OCI-LY3 (cell line): ENCODE data around the gene CUX1.

Experiments
- H2AFZ ChIP-seq: fragments of 200-600, 300-600 bp; shearing (Covaris generic); 2 replicates; pipeline ENCODE4 v1.6.0; 2014; ENCODE audit warnings: antibody characterized with exemption, low read depth, low read length
- H3K27ac ChIP-seq: fragments of 200-600, 300-600 bp; sonication (generic); 2 replicates; pipeline ENCODE4 v1.5.1; 2014; ENCODE audit warnings: mild to moderate bottlenecking, low read length, moderate library complexity, mixed read lengths
- H3K27me3 ChIP-seq: fragments of 200-600, 300-600 bp; sonication (generic); 2 replicates; pipeline ENCODE4 v1.6.1; 2014; ENCODE audit warnings: low read depth, low read length, mixed read lengths
- H3K36me3 ChIP-seq: fragments of 200-600, 300-600 bp; sonication (generic); replicated peaks from 2 replicates; pipeline ENCODE3; 2014; ENCODE audit warnings: low read depth, low read length, mixed read lengths
- H3K4me1 ChIP-seq: fragments of 300-600, 200-600 bp; sonication (generic); 2 replicates; pipeline ENCODE4 v1.6.1; 2014; ENCODE audit warnings: low read length, mixed read lengths
- H3K4me2 ChIP-seq: fragments of 200-600, 300-600 bp; sonication (generic); 2 replicates; pipeline ENCODE4 v1.6.1; 2014; ENCODE audit warnings: low read length, mixed read lengths
- H3K4me3 ChIP-seq: fragments of 300-600, 200-600 bp; sonication (generic); 2 replicates; pipeline ENCODE4 v1.5.1; 2014; ENCODE audit warnings: antibody characterized with exemption, mild to moderate bottlenecking, low read length, moderate library complexity
- H3K79me2 ChIP-seq: fragments of 300-600, 200-600 bp; shearing (Covaris generic); 2 replicates; pipeline ENCODE4 v1.6.1; 2014; ENCODE audit warnings: mild to moderate bottlenecking, low read length, mixed read lengths
- H3K9ac ChIP-seq: fragments of 300-600, 200-600 bp; shearing (Covaris generic); 2 replicates; pipeline ENCODE4 v1.6.0; 2014; ENCODE audit warnings: mild to moderate bottlenecking, low read length, moderate library complexity
- H3K9me3 ChIP-seq: fragments of 200-600, 300-600 bp; shearing (Covaris generic); 2 replicates; pipeline ENCODE4 v1.6.1; 2014; ENCODE audit warnings: low read length, mixed read lengths; ENCODE audit not compliant: insufficient read depth
- H4K20me1 ChIP-seq: fragments of 200-600, 300-600 bp; sonication (generic); 2 replicates; pipeline ENCODE4 v1.6.1; 2016; ENCODE audit warnings: low read length, mixed read lengths; ENCODE audit not compliant: insufficient read depth
- EZH2phosphoT487 ChIP-seq: fragments of 200-600 bp; shearing (Covaris generic); IDR thresholded peaks from 2 replicates; pipeline ENCODE4 v1.6.1; 2018; ENCODE audit warnings: antibody characterized with exemption, mixed run types, low read depth
- TF ChIP-seq, protein P1 (sequence below): fragments of 200-600, 300-600 bp; sonication (generic); IDR thresholded peaks from 2 replicates; pipeline ENCODE4 v1.5.1; 2014; ENCODE audit warnings: antibody characterized with exemption, low read length, low read depth

CUX1 gene

GRCh38 chr7:102169651-102170392 is 352.4 kb downstream of the CUX1 start:
- H3K9me3 ChIP-seq, result no peaks in the 10 kb centered on the region
- no peak overlapping the region for H3K9ac ChIP-seq
- H3K27ac ChIP-seq, result no peak overlapping the region
- no peak overlapping the region for H3K4me3 ChIP-seq
- H3K36me3 ChIP-seq, result peaks cover 5% of the 10 kb centered on the region
- H3K27me3 ChIP-seq, result no peaks in the 10 kb centered on the region
- no peaks in the 10 kb centered on the region for H4K20me1 ChIP-seq
- TF ChIP-seq, protein P1, sequence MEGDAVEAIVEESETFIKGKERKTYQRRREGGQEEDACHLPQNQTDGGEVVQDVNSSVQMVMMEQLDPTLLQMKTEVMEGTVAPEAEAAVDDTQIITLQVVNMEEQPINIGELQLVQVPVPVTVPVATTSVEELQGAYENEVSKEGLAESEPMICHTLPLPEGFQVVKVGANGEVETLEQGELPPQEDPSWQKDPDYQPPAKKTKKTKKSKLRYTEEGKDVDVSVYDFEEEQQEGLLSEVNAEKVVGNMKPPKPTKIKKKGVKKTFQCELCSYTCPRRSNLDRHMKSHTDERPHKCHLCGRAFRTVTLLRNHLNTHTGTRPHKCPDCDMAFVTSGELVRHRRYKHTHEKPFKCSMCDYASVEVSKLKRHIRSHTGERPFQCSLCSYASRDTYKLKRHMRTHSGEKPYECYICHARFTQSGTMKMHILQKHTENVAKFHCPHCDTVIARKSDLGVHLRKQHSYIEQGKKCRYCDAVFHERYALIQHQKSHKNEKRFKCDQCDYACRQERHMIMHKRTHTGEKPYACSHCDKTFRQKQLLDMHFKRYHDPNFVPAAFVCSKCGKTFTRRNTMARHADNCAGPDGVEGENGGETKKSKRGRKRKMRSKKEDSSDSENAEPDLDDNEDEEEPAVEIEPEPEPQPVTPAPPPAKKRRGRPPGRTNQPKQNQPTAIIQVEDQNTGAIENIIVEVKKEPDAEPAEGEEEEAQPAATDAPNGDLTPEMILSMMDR, result no peak
- H3K79me2 ChIP-seq, result no peaks in the 10 kb centered on the region
- H3K4me1 ChIP-seq, result no peaks in the 10 kb centered on the region
- H3K4me2 ChIP-seq, result no peak overlapping the region
- no peak overlapping the region for H2AFZ ChIP-seq

- Histone ChIP-seq H3K79me2 (no peaks in the 10 kb centered on the region), H4K20me1 (no peaks in the 10 kb centered on the region), H3K27ac (no peak overlapping the region), H2AFZ (no peak overlapping the region), H3K4me3 (no peak overlapping the region), H3K36me3 (peaks cover 5% of the 10 kb centered on the region), H3K4me2 (no peak overlapping the region), H3K4me1 (peaks cover 4% of the 10 kb centered on the region), H3K27me3 (no peaks in the 10 kb centered on the region), H3K9me3 (no peaks in the 10 kb centered on the region), H3K9ac (no peak overlapping the region)
- TF ChIP-seq, protein P1, result no peak
- no peak for TF ChIP-seq EZH2phosphoT487
Measured at GRCh38 chr7:102170393-102170970, 353.1 kb downstream of the CUX1 start.

DNA sequence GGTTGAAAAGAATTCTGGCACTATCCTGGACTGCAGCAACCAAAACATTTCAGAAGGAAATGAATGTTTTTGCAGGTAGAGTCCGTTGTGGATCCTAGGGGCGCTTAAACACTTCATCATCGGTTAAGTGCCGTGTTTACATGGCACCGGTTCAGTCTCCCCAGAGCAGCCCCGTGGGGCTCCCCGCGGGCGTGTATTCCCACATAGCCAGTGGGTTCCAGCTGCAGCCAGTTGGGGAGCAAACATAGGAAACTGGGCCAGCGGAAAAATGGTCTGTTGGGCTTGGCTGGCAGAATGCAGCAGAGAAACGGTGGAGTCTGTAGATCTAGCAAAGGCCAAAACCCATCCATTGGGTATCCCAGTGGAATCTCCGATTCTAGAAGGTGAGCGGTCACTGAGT is 356.2 kb downstream of the CUX1 start:
- TF ChIP-seq, protein P1, result no peak
- TF ChIP-seq EZH2phosphoT487, result no peak
- H4K20me1 ChIP-seq, result no peaks in the 10 kb centered on the region
- no peak overlapping the region for H3K27ac ChIP-seq
- H3K4me1 ChIP-seq, result peaks cover 17% of the 10 kb centered on the region
- no peak overlapping the region for H2AFZ ChIP-seq
- H3K4me3 ChIP-seq, result no peak overlapping the region
- no peaks in the 10 kb centered on the region for H3K27me3 ChIP-seq
- H3K79me2 ChIP-seq, result no peaks in the 10 kb centered on the region
- H3K9me3 ChIP-seq, result no peaks in the 10 kb centered on the region
- peaks cover 5% of the 10 kb centered on the region for H3K36me3 ChIP-seq
- no peak overlapping the region for H3K4me2 ChIP-seq
- no peak overlapping the region for H3K9ac ChIP-seq

- no peaks in the 10 kb centered on the region for H3K27me3 ChIP-seq
- H3K36me3 ChIP-seq, result peaks cover 5% of the 10 kb centered on the region
- H3K9ac ChIP-seq, result no peak overlapping the region
- TF ChIP-seq, protein P1, result no peak
- TF ChIP-seq EZH2phosphoT487, result no peak
- H3K9me3 ChIP-seq, result no peaks in the 10 kb centered on the region
- peak overlapping the region; percentile 76 for H3K4me2 ChIP-seq
- H4K20me1 ChIP-seq, result no peaks in the 10 kb centered on the region
- H3K4me3 ChIP-seq, result 0 out of 2 replicates have a peak overlapping the region, but pooled peaks have one; percentile 18
- H3K27ac ChIP-seq, result peak overlapping the region; percentile 42; the same call in 1 of the 2 replicates
- no peak overlapping the region for H2AFZ ChIP-seq
- H3K4me1 ChIP-seq, result peaks cover 17% of the 10 kb centered on the region
- no peaks in the 10 kb centered on the region for H3K79me2 ChIP-seq
Measured at GRCh38 chr7:102175423-102176170, 358.2 kb downstream of the CUX1 start.
